ENCODE data around the gene RNF207. TPM values are rescaled to one million over a fixed set of nuclear protein-coding genes. Genes with fewer than 3 reads are reported as not detected.

The RNF207 gene
- total RNA-seq, 1 experiment from 2014 or later, result 6.8 TPM

DNA sequence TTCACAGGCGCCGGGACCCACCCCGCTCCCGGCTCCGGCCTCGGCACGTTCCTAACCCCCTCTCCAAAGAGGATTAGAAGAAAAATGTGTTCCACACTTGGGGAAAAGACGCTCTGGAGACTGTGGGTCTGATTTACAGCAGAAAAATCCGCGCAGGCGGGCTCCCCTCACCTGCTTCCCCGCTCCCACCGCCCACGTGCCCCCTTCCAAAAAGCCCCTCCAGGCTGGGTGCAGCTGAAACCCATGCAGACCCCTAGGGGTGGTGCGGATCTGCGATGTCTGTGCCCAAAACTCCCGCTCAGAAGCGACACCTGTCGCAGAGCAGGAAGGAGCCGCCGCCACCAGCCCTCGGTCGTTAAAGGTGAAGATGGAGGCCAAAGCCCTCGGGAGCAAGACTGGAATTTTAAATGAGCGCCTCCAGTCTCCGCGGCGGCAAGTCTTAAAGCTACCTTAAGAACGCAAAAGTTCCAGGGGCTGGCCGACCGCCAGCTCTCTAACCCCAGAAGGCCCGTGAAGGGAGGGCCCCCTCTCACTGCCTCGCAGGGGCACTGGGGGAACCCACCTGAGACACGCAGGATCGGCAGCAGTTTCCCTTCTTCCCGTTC, 25.1 kb upstream of the RNF207 start:
- peak overlapping the region; percentile 22 for H3K4me3 ChIP-seq (ENCODE audit: insufficient read depth, low read depth, low read length)
- peaks cover 3% of the 10 kb centered on the region for H3K36me3 ChIP-seq (replicated peaks; ENCODE audit: control insufficient read depth, insufficient read depth, low read length)
- DNase-seq, result peak; percentile 75
- H3K27me3 ChIP-seq (ENCODE audit: control insufficient read depth, insufficient read depth, low read length), result peaks cover 50% of the 10 kb centered on the region

- H3K4me3 ChIP-seq (ENCODE audit: insufficient read depth, low read depth, low read length), result no peak overlapping the region; the same call in 1 of the 2 replicates
- peaks cover 47% of the 10 kb centered on the region for H3K27me3 ChIP-seq (ENCODE audit: control insufficient read depth, insufficient read depth, low read length)
- peaks cover 3% of the 10 kb centered on the region for H3K36me3 ChIP-seq (replicated peaks; ENCODE audit: control insufficient read depth, insufficient read depth, low read length)
- DNase-seq, result peak; percentile 71
Measured at GRCh38 chr1:6181347-6181770, 24.6 kb upstream of the RNF207 start.

GRCh38 chr1:6183520-6183989, 22.4 kb upstream of the RNF207 start:
- Histone ChIP-seq H3K4me3 (ENCODE audit: insufficient read depth, low read depth, low read length) (no peak overlapping the region), H3K27me3 (ENCODE audit: control insufficient read depth, insufficient read depth, low read length) (peaks cover 33% of the 10 kb centered on the region), H3K36me3 (replicated peaks; ENCODE audit: control insufficient read depth, insufficient read depth, low read length) (peaks cover 8% of the 10 kb centered on the region)
- DNase-seq, result peak; percentile 62

- no peak overlapping the region for H3K4me3 ChIP-seq (ENCODE audit: insufficient read depth, low read depth, low read length)
- peaks cover 26% of the 10 kb centered on the region for H3K27me3 ChIP-seq (ENCODE audit: control insufficient read depth, insufficient read depth, low read length)
- H3K36me3 ChIP-seq (replicated peaks; ENCODE audit: control insufficient read depth, insufficient read depth, low read length), result peaks cover 11% of the 10 kb centered on the region
- no peak for DNase-seq
Measured at GRCh38 chr1:6184083-6184783, 21.7 kb upstream of the RNF207 start.

DNA sequence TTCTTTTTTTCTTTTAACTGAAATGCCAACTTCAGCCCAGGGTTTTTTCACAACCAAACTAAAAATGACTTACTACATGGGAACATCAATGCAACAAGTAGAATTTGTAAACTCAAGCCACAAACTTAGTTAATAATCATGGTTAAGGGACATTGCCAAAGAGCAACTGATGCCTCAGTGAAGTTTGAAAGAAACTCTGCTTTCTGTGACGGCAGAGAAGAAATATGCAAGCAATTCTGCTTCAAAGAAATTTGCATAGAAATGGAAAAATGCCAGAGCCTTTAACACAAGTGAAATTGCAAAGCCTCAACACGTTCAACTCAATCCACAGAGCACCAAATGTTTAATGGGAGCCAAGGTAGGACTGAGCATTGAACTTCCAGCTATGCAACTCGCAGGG, 20.8 kb upstream of the RNF207 start:
- no peak overlapping the region for H3K4me3 ChIP-seq (ENCODE audit: insufficient read depth, low read depth, low read length)
- no peak for DNase-seq
- H3K36me3 ChIP-seq (replicated peaks; ENCODE audit: control insufficient read depth, insufficient read depth, low read length), result peaks cover 15% of the 10 kb centered on the region
- peaks cover 21% of the 10 kb centered on the region for H3K27me3 ChIP-seq (ENCODE audit: control insufficient read depth, insufficient read depth, low read length)

- H3K27me3 ChIP-seq (ENCODE audit: control insufficient read depth, insufficient read depth, low read length), result peaks cover 15% of the 10 kb centered on the region
- peak; percentile 66 for DNase-seq
- H3K36me3 ChIP-seq (replicated peaks; ENCODE audit: control insufficient read depth, insufficient read depth, low read length), result peaks cover 20% of the 10 kb centered on the region
- H3K4me3 ChIP-seq (ENCODE audit: insufficient read depth, low read depth, low read length), result no peak overlapping the region
Measured at GRCh38 chr1:6185635-6186382, 20.1 kb upstream of the RNF207 start.

DNA sequence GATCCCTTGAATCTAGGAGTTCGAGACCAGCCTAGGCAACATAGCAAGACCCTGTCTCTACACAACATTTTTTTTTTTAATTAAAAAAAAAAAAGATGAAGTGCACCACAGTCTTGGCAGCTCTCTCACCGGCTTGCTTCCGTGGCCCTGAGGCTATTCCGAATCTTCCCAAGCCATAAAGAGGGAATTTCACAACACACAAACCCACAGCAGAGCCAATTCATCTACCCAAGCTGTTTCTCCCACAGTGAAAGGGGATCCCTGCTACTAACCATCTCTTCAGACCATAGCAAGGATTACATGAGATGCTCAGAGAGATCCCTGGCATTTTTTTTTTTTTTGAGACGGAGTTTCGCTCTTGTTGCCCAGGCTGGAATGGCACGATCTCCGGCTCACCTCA, 17.5 kb upstream of the RNF207 start:
- H3K4me3 ChIP-seq (ENCODE audit: insufficient read depth, low read depth, low read length), result no peak overlapping the region
- DNase-seq, result no peak
- no peaks in the 10 kb centered on the region; the same call in 1 of the 2 replicates for H3K27me3 ChIP-seq (ENCODE audit: control insufficient read depth, insufficient read depth, low read length)
- H3K36me3 ChIP-seq (replicated peaks; ENCODE audit: control insufficient read depth, insufficient read depth, low read length), result peaks cover 31% of the 10 kb centered on the region

- Histone ChIP-seq H3K27me3 (ENCODE audit: control insufficient read depth, insufficient read depth, low read length) (no peaks in the 10 kb centered on the region), H3K36me3 (replicated peaks; ENCODE audit: control insufficient read depth, insufficient read depth, low read length) (peaks cover 47% of the 10 kb centered on the region), H3K4me3 (ENCODE audit: insufficient read depth, low read depth, low read length) (no peak overlapping the region)
- no peak for DNase-seq
Measured at GRCh38 chr1:6191968-6192367, 14.0 kb upstream of the RNF207 start.

- Histone ChIP-seq H3K36me3 (replicated peaks; ENCODE audit: control insufficient read depth, insufficient read depth, low read length) (peaks cover 30% of the 10 kb centered on the region), H3K4me3 (ENCODE audit: insufficient read depth, low read depth, low read length) (peak overlapping the region; percentile 99)
Measured at GRCh38 chr1:6197746-6198427, 8.0 kb upstream of the RNF207 start.

DNA sequence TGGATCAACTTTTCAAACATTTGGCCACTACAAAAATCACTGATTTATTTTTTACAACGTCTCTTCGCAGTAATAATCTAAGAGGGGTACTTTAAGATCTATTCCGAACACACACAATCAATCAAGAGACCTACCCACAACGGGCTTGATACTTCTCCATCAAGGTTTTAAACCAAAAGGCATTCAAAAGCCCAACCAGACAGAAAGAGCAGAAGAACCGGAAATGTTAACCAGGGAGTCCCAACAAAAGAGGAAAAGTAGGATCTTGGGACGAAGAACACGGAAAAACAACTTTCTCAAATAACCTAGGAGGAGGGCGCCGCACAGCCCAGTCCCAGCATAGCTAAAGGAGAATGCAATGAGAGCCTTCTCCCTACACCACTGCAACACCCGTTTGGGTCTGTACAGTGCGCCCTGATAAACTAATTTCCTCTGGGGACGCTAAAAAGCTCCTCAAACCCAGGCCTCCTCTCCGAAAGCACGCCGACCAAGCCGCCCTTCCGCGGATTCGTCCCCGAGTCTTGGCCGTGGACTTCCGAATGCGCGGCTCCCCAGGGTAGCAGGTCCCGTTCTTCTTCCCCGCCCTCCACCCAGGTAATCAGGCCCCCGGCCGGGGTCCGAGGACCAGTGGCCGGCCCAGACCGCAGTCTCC, 7.1 kb upstream of the RNF207 start:
- Histone ChIP-seq H3K27me3 (ENCODE audit: control insufficient read depth, insufficient read depth, low read length) (no peaks in the 10 kb centered on the region), H3K36me3 (replicated peaks; ENCODE audit: control insufficient read depth, insufficient read depth, low read length) (peaks cover 24% of the 10 kb centered on the region)
- no peak for DNase-seq

More at GRCh38 chr1:6197746-6198427, 8.0 kb upstream of the RNF207 start:
- H3K27me3 ChIP-seq (ENCODE audit: control insufficient read depth, insufficient read depth, low read length), result no peaks in the 10 kb centered on the region
- DNase-seq, result no peak

GRCh38 chr1:6199298-6200187, 6.4 kb upstream of the RNF207 start, which contains the start of gene RPL22:
Gene RPL22, minus strand, starts transcription at chr1:6199595. Its CDS starts 22 bp downstream, at chr1:6199573.
- H3K27me3 ChIP-seq (ENCODE audit: control insufficient read depth, insufficient read depth, low read length), result no peaks in the 10 kb centered on the region
- peak; percentile 94 for DNase-seq
- H3K4me3 ChIP-seq (ENCODE audit: insufficient read depth, low read depth, low read length), result peak within 1 kb of the TSS; percentile 99

More for the DNA sequence above, 7.1 kb upstream of the RNF207 start:
- H3K4me3 ChIP-seq (ENCODE audit: insufficient read depth, low read depth, low read length), result peak overlapping the region; percentile 99

DNA sequence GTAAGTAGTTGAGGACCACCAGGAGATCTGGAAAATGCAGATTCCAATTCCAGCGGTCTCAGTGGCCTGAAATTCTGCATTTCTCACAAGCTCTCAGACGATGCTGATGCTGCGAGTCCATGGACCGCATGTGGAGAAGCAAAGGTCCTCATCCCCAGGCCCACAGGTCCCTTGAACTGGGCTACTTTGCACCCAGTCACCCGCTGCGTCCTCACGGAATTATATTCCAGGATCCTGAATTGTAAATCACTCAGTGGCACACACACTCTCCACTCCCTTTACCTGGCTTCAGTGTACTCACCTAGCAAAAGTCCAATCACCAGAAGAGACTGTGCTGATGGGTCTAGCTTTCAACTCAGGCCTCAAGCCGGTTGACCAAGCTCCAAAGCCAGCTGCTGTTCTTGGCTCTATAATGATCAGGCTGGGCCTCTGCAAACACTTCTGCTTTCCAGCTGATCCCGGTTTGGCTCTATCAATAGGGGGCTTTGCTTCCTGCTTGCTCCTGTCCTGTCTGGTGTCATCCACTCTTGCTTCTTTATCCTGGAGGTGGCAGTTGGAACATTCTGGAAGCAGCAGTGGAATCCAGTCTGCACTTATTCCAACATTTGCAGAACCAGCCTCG, 5.6 kb upstream of the RNF207 start:
- Histone ChIP-seq H3K36me3 (replicated peaks; ENCODE audit: control insufficient read depth, insufficient read depth, low read length) (peaks cover 16% of the 10 kb centered on the region), H3K4me3 (ENCODE audit: insufficient read depth, low read depth, low read length) (peak overlapping the region; percentile 99), H3K27me3 (ENCODE audit: control insufficient read depth, insufficient read depth, low read length) (no peaks in the 10 kb centered on the region)
- peak; percentile 25 for DNase-seq

More at GRCh38 chr1:6199298-6200187, 6.4 kb upstream of the RNF207 start, which contains the start of gene RPL22:
- H3K36me3 ChIP-seq (replicated peaks; ENCODE audit: control insufficient read depth, insufficient read depth, low read length), result peaks cover 18% of the 10 kb centered on the region

- Histone ChIP-seq H3K27me3 (ENCODE audit: control insufficient read depth, insufficient read depth, low read length) (peaks cover 18% of the 10 kb centered on the region), H3K36me3 (replicated peaks; ENCODE audit: control insufficient read depth, insufficient read depth, low read length) (peaks cover 5% of the 10 kb centered on the region), H3K4me3 (ENCODE audit: insufficient read depth, low read depth, low read length) (no peak overlapping the region)
- no peak for DNase-seq
Measured at GRCh38 chr1:6202256-6202655, 3.7 kb upstream of the RNF207 start.
